Sigmoid colon (tissue), 4 donors: Measurements from ENCODE around the gene WDR4.

Experiments used
- EP300 ChIP-seq, 4 donors: sonication (generic); formaldehyde crosslinking; IDR thresholded peaks; one replicate each; pipeline ENCODE4 v1.6.1; 2017; ENCODE audit warnings: antibody characterized with exemption in 4 of 4
- POLR2A ChIP-seq, 2 donors: fragments of 450-650 bp; IDR thresholded peaks; one replicate each; pipeline ENCODE4 v1.6.1; 2016; ENCODE audit warnings: antibody characterized with exemption in 2 of 2, mild to moderate bottlenecking in 2 of 2, moderate library complexity in 2 of 2
- POLR2AphosphoS5 ChIP-seq, 4 donors: sonication (generic); formaldehyde crosslinking; IDR thresholded peaks; one replicate each; pipeline ENCODE4 v1.6.1; 2017; ENCODE audit warnings: antibody characterized with exemption in 4 of 4
- TF ChIP-seq, protein P1 (sequence below), 4 experiments: fragments of 450-650 bp in 3 of 4; fragments of 200-600 bp in 1 of 4; IDR thresholded peaks; one replicate each; pipeline ENCODE4 v1.5.1; 2016 to 2019; ENCODE audit warnings: antibody characterized with exemption in 4 of 4, mild to moderate bottlenecking in 3 of 4, moderate library complexity in 2 of 4

DNA sequence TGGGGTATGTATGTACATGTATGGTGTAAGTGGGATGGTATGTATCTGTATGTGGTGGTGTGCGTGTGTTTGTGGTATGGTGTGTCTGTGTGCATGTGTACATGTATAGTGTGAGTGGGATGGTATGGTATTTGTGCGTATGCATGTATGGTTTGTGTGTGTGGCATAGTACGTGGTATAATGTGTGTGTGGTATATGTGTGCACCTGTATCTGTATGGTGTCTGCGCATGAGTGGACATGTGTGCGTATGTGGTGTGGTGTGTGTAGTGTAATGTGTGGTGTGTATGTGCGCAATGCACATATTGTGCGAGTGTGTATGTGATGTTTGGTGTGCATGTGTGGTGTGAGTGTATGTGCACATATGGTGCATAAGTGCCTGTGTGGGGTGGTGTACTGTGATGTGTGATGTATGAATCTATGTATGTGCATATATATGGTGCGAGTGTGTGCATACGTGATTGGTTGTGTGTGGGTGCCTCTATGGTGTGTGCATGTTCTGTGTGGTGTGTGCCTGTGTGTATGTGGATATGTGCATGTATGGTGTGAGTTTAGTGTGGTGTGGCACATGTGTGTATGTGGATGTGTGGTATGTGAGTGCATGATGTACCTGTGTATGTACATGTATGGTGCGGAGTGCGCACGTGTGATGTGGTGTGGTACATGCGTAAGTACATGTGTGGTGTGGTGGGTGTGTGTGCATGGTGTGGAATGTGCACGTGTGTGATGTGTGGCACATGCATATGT lies 38.8 kb downstream of the WDR4 start:
- TF ChIP-seq, protein P1, sequence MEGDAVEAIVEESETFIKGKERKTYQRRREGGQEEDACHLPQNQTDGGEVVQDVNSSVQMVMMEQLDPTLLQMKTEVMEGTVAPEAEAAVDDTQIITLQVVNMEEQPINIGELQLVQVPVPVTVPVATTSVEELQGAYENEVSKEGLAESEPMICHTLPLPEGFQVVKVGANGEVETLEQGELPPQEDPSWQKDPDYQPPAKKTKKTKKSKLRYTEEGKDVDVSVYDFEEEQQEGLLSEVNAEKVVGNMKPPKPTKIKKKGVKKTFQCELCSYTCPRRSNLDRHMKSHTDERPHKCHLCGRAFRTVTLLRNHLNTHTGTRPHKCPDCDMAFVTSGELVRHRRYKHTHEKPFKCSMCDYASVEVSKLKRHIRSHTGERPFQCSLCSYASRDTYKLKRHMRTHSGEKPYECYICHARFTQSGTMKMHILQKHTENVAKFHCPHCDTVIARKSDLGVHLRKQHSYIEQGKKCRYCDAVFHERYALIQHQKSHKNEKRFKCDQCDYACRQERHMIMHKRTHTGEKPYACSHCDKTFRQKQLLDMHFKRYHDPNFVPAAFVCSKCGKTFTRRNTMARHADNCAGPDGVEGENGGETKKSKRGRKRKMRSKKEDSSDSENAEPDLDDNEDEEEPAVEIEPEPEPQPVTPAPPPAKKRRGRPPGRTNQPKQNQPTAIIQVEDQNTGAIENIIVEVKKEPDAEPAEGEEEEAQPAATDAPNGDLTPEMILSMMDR (IDR thresholded peaks at IDR 0.05) = no peak
- TF ChIP-seq EP300 (IDR thresholded peaks at IDR 0.05) (no peak), POLR2A (IDR thresholded peaks at IDR 0.05) (no peak), POLR2AphosphoS5 (IDR thresholded peaks at IDR 0.05) (no peak)
